Astrocyte of the cerebellum (primary cell): Measurements from ENCODE around the gene FXYD7.

Source experiments
- DNase-seq: peaks from one replicate; pipeline ENCODE4 v3.0.0-alpha.2; 2011; ENCODE audit warnings: low read depth
- H3K4me3 ChIP-seq: 2 replicates; pipeline ENCODE4 v1.5.1; 2011; ENCODE audit warnings: mild to moderate bottlenecking, low read depth, low read length, moderate library complexity
- in situ Hi-C: cut with HindIII; loops from 2 replicates; pipeline ENCODE4 v1.10.0; 2017; ENCODE audit warnings: low sequenced_read_pairs
- TF ChIP-seq, protein P1 (sequence below): IDR thresholded peaks from 2 replicates; pipeline ENCODE4 v1.5.1; 2012; ENCODE audit warnings: low read length, low read depth, moderate library complexity, mild to moderate bottlenecking; ENCODE audit errors: missing control alignments

Gene FXYD7, protein sequence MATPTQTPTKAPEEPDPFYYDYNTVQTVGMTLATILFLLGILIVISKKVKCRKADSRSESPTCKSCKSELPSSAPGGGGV

DNA sequence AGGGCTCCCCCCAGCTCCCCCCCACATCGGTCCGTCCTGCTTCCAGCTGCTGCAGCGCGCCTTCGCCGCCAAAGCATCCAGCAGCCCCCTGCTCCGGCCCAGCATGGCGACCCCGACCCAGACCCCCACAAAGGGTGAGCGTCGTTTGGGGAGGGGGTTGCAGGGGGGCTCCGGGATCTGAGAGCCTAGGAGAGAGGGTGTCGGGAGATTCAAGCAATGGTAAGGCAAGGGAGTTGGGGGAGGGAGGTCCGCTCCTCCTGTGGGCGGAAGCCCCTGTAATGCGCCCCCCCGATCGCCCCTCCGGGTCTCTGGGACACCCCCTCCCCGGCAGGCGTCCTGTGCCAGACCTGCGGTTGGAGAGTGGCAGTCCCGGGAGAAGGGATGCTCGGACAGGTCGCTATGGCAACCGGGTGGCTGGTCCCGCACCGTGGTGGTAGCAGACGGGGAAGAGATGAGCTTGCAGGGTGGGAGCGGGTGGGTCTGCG lies at the start of gene FXYD7:
FXYD7 (plus strand) TSS at position 25 of the 485 bp plus-strand sequence; CDS start at position 104, 79 bp downstream.
- in situ Hi-C loops = no loop called here
- no peak for DNase-seq
- no peak within 1 kb of the TSS for H3K4me3 ChIP-seq
- TF ChIP-seq, protein P1, sequence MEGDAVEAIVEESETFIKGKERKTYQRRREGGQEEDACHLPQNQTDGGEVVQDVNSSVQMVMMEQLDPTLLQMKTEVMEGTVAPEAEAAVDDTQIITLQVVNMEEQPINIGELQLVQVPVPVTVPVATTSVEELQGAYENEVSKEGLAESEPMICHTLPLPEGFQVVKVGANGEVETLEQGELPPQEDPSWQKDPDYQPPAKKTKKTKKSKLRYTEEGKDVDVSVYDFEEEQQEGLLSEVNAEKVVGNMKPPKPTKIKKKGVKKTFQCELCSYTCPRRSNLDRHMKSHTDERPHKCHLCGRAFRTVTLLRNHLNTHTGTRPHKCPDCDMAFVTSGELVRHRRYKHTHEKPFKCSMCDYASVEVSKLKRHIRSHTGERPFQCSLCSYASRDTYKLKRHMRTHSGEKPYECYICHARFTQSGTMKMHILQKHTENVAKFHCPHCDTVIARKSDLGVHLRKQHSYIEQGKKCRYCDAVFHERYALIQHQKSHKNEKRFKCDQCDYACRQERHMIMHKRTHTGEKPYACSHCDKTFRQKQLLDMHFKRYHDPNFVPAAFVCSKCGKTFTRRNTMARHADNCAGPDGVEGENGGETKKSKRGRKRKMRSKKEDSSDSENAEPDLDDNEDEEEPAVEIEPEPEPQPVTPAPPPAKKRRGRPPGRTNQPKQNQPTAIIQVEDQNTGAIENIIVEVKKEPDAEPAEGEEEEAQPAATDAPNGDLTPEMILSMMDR = no peak

DNA sequence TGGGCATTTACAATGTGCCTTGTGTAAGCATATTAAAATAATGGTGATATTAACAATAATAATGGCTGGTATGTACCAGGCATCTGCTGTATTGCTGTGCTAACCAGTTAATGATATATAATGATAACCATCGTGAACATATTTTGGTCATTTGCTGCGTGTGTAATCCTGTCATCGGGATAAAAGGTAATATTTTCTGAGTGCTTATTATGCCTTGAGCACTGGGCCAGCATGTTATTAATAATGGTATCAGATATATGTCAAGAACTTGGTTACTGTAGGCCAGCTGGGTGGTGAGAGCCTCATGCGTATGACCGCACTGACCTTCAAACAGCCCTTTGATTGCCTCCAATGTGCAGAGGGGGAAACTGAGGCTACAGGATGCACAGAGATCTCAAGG lies 49.6 kb upstream of the FXYD7 start:
- no peak for DNase-seq
- H3K4me3 ChIP-seq = no peak overlapping the region
- TF ChIP-seq, protein P1 = no peak
- in situ Hi-C loops = no loop called here

DNA sequence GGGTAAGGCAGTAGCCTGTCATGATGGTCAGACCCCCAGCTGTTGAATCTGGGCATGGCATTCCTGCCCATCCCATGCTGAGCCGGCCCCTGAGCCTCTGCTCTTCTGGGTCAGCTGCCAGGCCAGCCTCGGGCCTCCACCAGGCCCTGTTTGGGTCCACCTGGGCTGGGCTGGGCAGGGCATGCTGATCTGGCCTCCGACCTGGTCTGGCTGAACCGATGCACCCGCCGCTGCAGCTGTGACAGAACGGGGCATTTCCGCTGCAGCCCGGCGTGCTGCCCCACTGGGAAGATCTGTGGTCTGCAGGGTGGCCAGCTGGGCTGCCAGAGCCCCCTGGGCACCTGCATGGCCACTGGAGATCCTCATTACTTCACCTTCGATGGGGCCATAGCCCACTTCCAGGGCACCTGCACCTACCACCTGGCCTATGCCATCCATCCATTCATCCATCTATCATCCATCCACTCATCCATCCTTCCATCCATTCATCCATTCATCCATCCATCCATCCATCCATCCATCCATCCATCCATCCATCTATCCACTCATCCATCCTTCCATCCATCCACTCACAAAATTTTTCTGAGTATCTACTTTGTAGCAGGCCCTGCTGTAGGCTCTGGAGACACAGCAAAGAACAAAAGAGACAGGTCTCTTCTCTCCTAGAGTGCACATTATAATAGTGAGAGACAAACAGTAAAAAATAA lies 49.0 kb upstream of the FXYD7 start:
- in situ Hi-C loops = no loop called here
- TF ChIP-seq, protein P1 = no peak
- DNase-seq = no peak
- no peak overlapping the region for H3K4me3 ChIP-seq

DNA sequence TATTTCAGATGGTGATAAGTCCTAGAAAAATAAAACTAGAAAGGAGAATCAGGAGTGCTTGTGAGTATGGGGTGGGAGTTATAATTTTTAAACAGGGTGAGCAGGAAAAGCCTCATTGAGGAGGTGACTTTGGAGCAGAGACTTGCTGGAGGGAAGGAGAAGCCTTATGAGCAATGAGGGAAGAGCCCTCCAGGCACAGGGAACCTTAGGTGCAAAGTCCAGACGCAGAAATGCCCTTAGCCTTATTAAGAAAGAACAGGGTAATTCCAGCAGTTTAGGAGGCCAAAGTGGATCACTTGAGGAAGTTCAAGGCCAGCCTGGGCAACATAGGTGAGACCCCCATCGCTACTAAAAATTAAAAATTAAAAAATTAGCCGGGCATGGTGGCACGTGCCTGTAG lies 48.4 kb upstream of the FXYD7 start:
- DNase-seq = no peak
- in situ Hi-C loops = no loop called here
- no peak overlapping the region for H3K4me3 ChIP-seq
- TF ChIP-seq, protein P1 = no peak

DNA sequence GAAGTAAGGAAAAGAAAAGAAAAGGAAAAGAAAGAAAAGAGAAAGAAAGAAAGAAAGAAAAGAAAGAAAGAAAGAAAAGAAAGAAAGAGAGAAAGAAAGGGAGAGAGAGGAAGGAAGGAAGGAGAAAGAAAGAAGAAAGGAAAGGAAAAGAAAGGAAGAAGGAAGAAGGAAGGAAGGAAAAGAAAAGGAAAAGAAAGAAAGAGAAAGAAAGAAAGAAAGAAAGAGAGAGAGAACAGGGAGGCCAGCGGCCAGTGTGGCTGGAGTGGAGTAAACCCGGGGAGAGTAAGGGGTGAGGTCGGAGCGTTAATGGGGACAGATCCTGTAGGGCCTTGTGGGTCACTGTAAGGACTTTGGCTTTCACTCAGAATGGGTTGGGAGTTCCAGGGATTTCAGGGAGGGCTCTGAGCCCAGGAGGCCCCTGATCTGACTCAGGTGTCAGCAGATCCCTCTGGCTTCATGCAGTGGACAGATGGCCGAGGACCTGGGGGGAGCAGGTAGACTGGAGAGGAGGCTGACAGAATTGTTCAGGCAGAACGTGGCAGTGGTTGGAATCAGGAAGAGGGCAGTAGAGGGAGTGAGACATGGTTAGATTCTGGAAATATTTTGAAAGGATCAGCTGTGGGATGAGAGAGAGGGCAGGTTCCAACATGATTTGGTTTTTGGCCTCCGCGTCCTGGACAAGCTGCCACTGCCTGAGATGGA lies 47.2 kb upstream of the FXYD7 start:
- no peak for DNase-seq
- TF ChIP-seq, protein P1 = no peak
- in situ Hi-C loops = no loop called here
- H3K4me3 ChIP-seq = no peak overlapping the region

DNA sequence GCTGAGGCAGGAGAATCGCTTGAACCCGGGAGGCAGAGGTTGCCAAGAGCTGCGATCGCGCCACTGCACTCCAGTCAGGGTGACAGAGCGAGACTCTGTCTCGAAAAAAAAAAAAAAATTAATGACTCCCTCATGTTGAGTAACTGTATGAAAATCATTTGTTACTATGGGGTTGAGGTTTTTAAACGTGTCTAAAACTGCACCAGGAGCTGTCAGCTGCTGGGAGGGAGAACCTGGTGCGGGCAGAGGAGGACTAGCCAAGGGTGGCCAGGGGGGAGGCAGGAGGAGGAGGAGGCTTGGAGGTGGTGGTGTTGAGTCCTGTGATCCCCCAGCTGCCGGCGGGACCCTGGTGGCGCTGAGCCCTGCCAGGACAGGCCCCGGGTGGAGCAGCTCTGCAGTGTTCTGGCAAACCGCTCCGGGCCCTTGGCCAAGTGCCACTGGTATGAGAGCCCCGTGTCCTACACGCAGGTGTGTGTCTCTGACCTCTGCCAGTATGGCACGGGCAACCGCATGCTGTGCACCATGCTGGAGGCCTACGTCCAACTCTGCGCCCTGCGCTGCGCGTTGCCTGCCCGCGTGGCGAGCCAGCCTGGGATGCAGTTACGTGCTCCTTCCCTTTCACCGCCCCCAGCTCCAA lies 44.5 kb upstream of the FXYD7 start:
- TF ChIP-seq, protein P1 = no peak
- no peak for DNase-seq
- in situ Hi-C loops = no loop called here
- no peak overlapping the region for H3K4me3 ChIP-seq
